GM19467 (cell line): ENCODE measurements around the gene CTXND1.

ENCODE experiments used
- ATAC-seq: cut with Tn5 transposase; IDR thresholded peaks from one replicate; pipeline ENCODE4 v1.9.1; 2021; ENCODE audit warnings: mild to moderate bottlenecking, moderate library complexity; ENCODE audit not compliant: unreplicated experiment

The CTXND1 gene

GRCh38 chr15:80259942-80260510, 8.0 kb upstream of the CTXND1 start:
- no peak for ATAC-seq

GRCh38 chr15:80251428-80252120, 439 bp downstream of the CTXND1 start:
- ATAC-seq = no peak

- no peak for ATAC-seq
These were observed 1.2 kb downstream of the CTXND1 start for GRCh38 chr15:80250614-80251427.

GRCh38 chr15:80249973-80250372, 2.0 kb downstream of the CTXND1 start:
- no peak for ATAC-seq

- no peak for ATAC-seq
These were observed 4.7 kb downstream of the CTXND1 start for GRCh38 chr15:80247320-80247719.

GRCh38 chr15:80246425-80246894, 5.6 kb downstream of the CTXND1 start:
- ATAC-seq = no peak

- ATAC-seq = no peak
These were observed 9.2 kb downstream of the CTXND1 start for GRCh38 chr15:80242802-80243201.

GRCh38 chr15:80242132-80242769, 9.8 kb downstream of the CTXND1 start:
- ATAC-seq = no peak

- ATAC-seq = no peak
These were observed 10.5 kb downstream of the CTXND1 start for GRCh38 chr15:80241508-80241907.

- ATAC-seq = no peak
These were observed 11.7 kb downstream of the CTXND1 start for GRCh38 chr15:80240276-80240675.

GRCh38 chr15:80234883-80235282, 17.1 kb downstream of the CTXND1 start:
- no peak for ATAC-seq

- ATAC-seq = no peak
These were observed 18.4 kb downstream of the CTXND1 start for GRCh38 chr15:80233581-80233980.

- no peak for ATAC-seq
These were observed 20.6 kb downstream of the CTXND1 start for GRCh38 chr15:80231371-80231770.

GRCh38 chr15:80228959-80229610, 22.9 kb downstream of the CTXND1 start:
- ATAC-seq = no peak

GRCh38 chr15:80219955-80220354, 32.1 kb downstream of the CTXND1 start:
- no peak for ATAC-seq

GRCh38 chr15:80217327-80217900, 34.6 kb downstream of the CTXND1 start:
- no peak for ATAC-seq

GRCh38 chr15:80216911-80217310, 35.1 kb downstream of the CTXND1 start:
- ATAC-seq = no peak

- no peak for ATAC-seq
These were observed 35.9 kb downstream of the CTXND1 start for GRCh38 chr15:80216141-80216540.

- ATAC-seq = no peak
These were observed 37.1 kb downstream of the CTXND1 start for GRCh38 chr15:80214910-80215309.

GRCh38 chr15:80211976-80212375, 40.0 kb downstream of the CTXND1 start:
- ATAC-seq = no peak
